ENCODE measurements around the gene PHF21B. TPM values are rescaled to one million over a fixed set of nuclear protein-coding genes. Genes with fewer than 3 reads are reported as not detected.

Gene PHF21B
- total RNA-seq, 2 experiments from 2014 or later: not detected

DNA sequence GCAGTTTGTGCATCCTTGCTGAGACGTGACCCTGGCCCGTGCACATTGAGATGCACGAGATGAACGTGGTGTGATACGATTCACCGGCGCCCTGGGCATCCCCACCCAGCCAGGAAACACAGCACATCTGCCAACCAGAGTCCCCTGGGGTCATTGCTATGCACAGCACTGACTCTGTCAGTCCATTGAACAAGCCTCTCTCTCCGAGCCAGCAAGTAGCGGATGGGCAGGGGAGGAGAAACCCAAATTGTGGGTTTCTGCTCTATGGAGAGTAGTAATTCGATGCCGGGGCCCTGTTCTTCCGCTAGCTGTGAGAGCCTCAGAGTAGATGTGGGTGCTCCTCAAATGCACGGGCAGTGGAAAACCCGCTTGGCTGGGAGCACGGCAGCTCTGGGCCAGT, 172.3 kb downstream of the PHF21B start:
- ChIA-PET POLR2A (no interaction called here), CTCF (no interaction called here)

DNA sequence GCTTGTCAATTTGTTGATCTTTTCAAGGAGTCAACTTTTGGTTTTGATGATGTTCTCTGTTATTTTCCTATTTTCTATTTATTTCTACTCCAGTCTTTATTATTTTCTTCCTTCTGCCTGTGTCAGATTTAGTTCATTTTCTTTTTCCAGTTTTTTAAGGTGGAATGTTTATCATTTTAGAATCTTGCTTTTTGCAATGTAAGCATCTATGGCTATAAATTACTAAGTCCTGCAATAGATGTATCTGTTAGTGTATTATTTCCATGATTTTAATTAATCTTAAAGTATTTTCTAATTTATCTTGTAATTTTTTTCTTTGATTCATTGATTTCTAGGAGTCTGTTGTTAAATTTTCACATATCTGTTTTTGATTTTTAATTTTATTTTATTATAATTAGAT, 175.7 kb downstream of the PHF21B start:
- Mint-ChIP-seq H3K9me3 (peaks cover 2% of the 10 kb centered on the region), H3K4me1 (no peaks in the 10 kb centered on the region), H3K4me3 (no peak overlapping the region), H3K36me3 (ENCODE audit: low read depth) (no peaks in the 10 kb centered on the region), H3K27me3 (peaks cover 8% of the 10 kb centered on the region), H3K27ac (no peak overlapping the region)
- POLR2A ChIA-PET: no interaction called here
- DNase-seq: no peak
- CTCF ChIA-PET: no interaction called here

More for the DNA sequence above, 172.3 kb downstream of the PHF21B start:
- H3K4me1 Mint-ChIP-seq: no peaks in the 10 kb centered on the region
- H3K27me3 Mint-ChIP-seq: peaks cover 8% of the 10 kb centered on the region
- H3K9me3 Mint-ChIP-seq: peaks cover 2% of the 10 kb centered on the region
- H3K27ac Mint-ChIP-seq: no peak overlapping the region
- H3K36me3 Mint-ChIP-seq (ENCODE audit: low read depth): no peaks in the 10 kb centered on the region
- H3K4me3 Mint-ChIP-seq: no peak overlapping the region
- no peak for DNase-seq

DNA sequence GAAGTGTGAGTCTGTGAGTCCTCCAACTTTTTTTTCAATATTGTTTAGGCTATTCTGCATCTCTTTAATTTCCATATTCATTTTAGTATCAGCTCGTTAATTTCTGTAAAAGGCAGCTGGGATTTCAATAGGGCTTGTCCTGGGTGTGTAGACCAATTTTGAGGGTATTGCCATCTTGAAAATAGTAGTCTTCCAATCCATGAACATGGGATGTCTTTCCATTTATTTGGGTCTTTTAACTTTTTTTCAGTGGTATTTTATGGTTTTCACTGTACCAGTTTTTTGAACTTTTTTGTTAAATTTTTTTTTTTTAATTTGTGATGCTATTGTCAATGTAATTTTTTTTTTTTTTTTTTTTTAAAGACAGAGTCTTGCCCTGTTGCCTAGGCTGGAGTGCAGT, 177.9 kb downstream of the PHF21B start:
- Mint-ChIP-seq H3K4me1 (no peaks in the 10 kb centered on the region), H3K27me3 (peaks cover 8% of the 10 kb centered on the region), H3K27ac (no peak overlapping the region), H3K9me3 (peaks cover 2% of the 10 kb centered on the region), H3K4me3 (no peak overlapping the region), H3K36me3 (ENCODE audit: low read depth) (no peaks in the 10 kb centered on the region)
- no peak for DNase-seq
- ChIA-PET POLR2A (no interaction called here), CTCF (no interaction called here)

Other genes starting within 250 kb of the PHF21B start
- gene NUP50, start 153.9 kb upstream of the PHF21B start, total RNA-seq: 100 to 1,000 TPM; 160 to 167 TPM
- 10 to 100 TPM; 22.2 to 30.0 TPM for gene KIAA0930, start 230.9 kb upstream of the PHF21B start, total RNA-seq

Measured in activated CD4-positive, alpha-beta memory T cell treated with anti-CD3 and anti-CD28 coated beads, Interleukin-2, amount 10 ng/mL, durations not matched to agents 7 days and 5 days (primary cell).